Fibroblast of lung (primary cell): ENCODE data around the gene GPER1. TPM values are rescaled to one million over a fixed set of nuclear protein-coding genes. Genes with fewer than 3 reads are reported as not detected.

Experiments
- DNase-seq, 2 donors: peaks; one replicate each; pipeline versions ENCODE4 v3.0.0 to v3.0.0-alpha.2; 2010; ENCODE audit warnings: low read depth in 2 of 2
- H2AFZ ChIP-seq: 2 replicates; pipeline ENCODE4 v1.5.1; 2012; ENCODE audit warnings: low read length, control low read depth, inconsistent platforms
- H3K27ac ChIP-seq: 2 replicates; pipeline ENCODE4 v1.5.1; 2011; ENCODE audit warnings: low read length, control low read depth; ENCODE audit not compliant: insufficient read depth
- H3K27me3 ChIP-seq: 2 replicates; pipeline ENCODE4 v1.5.1; 2011; ENCODE audit warnings: mild to moderate bottlenecking, low read length; ENCODE audit not compliant: control insufficient read depth, insufficient read depth
- H3K36me3 ChIP-seq: 2 replicates; pipeline ENCODE4 v1.5.1; 2011; ENCODE audit warnings: low read length; ENCODE audit not compliant: control insufficient read depth, insufficient read depth
- H3K4me1 ChIP-seq: 2 replicates; pipeline ENCODE4 v1.5.1; 2011; ENCODE audit warnings: low read length; ENCODE audit not compliant: control insufficient read depth, insufficient read depth; ENCODE audit errors: extremely low read depth
- H3K4me2 ChIP-seq: 2 replicates; pipeline ENCODE4 v1.5.1; 2011; ENCODE audit warnings: low read length, control low read depth; ENCODE audit not compliant: insufficient read depth; ENCODE audit errors: extremely low read depth
- H3K4me3 ChIP-seq, 4 experiments: fragments of 200-600 bp in 1 of 4; sonication (generic) in 1 of 4; replicated peaks in 1 of 4; 2 replicates each; pipeline ENCODE4 v1.5.1; 2011 to 2016; ENCODE audit warnings: low read length in 4 of 4, low read depth in 3 of 4, mild to moderate bottlenecking in 3 of 4, control low read depth in 2 of 4, inconsistent platforms in 1 of 4, mixed read lengths in 1 of 4; ENCODE audit not compliant: insufficient read depth in 1 of 4; ENCODE audit errors: control extremely low read depth in 1 of 4
- H3K79me2 ChIP-seq: 2 replicates; pipeline ENCODE4 v1.5.1; 2012; ENCODE audit warnings: mild to moderate bottlenecking, low read length, inconsistent platforms; ENCODE audit not compliant: control insufficient read depth, insufficient read depth
- H3K9ac ChIP-seq: 2 replicates; pipeline ENCODE4 v1.5.1; 2011; ENCODE audit warnings: mild to moderate bottlenecking, low read length, control low read depth; ENCODE audit not compliant: insufficient read depth
- H3K9me3 ChIP-seq: 2 replicates; pipeline ENCODE4 v1.5.1; 2012; ENCODE audit warnings: low read depth, low read length; ENCODE audit not compliant: control insufficient read depth, insufficient read depth
- H4K20me1 ChIP-seq: 2 replicates; pipeline ENCODE4 v1.5.1; 2011; ENCODE audit warnings: low read length; ENCODE audit not compliant: control insufficient read depth, insufficient read depth; ENCODE audit errors: extremely low read depth
- CTCF ChIP-seq, 2 donors: IDR thresholded peaks in 1 of 2; conservative IDR thresholded peaks in 1 of 2; 1 replicate in 1 of 2; 2 replicates in 1 of 2; pipeline ENCODE4 v1.5.1; 2011 to 2012; ENCODE audit warnings: low read length in 2 of 2, control low read depth in 1 of 2, inconsistent platforms in 1 of 2, low read depth in 1 of 2, mild to moderate bottlenecking in 1 of 2
- EZH2 ChIP-seq: IDR thresholded peaks from 2 replicates; pipeline ENCODE4 v1.5.1; 2012; ENCODE audit warnings: low read length, control low read depth, mild to moderate bottlenecking; ENCODE audit errors: missing control alignments
- polyA plus RNA-seq, 2 donors: library from polyadenylated mRNA; depleted of rRNA in 1 of 2; stranded (reverse) in 1 of 2; unstranded in 1 of 2; fragments of >200 nt; gene quantifications; 2 replicates each; pipeline ENCODE4 v1.2.1, GENCODE V29; 2011 to 2012; ENCODE audit warnings: missing spikeins in 1 of 2
- total RNA-seq: library from RNA; depleted of rRNA; stranded (reverse); fragments of >200 nt; gene quantifications from 2 replicates; pipeline ENCODE4 v1.2.1, GENCODE V29; 2014

Gene GPER1
- total and polyA plus RNA-seq, 2 donors (not counting 1 experiment from before 2014, with no cell fraction given) = 2.0 to 2.3 TPM

DNA sequence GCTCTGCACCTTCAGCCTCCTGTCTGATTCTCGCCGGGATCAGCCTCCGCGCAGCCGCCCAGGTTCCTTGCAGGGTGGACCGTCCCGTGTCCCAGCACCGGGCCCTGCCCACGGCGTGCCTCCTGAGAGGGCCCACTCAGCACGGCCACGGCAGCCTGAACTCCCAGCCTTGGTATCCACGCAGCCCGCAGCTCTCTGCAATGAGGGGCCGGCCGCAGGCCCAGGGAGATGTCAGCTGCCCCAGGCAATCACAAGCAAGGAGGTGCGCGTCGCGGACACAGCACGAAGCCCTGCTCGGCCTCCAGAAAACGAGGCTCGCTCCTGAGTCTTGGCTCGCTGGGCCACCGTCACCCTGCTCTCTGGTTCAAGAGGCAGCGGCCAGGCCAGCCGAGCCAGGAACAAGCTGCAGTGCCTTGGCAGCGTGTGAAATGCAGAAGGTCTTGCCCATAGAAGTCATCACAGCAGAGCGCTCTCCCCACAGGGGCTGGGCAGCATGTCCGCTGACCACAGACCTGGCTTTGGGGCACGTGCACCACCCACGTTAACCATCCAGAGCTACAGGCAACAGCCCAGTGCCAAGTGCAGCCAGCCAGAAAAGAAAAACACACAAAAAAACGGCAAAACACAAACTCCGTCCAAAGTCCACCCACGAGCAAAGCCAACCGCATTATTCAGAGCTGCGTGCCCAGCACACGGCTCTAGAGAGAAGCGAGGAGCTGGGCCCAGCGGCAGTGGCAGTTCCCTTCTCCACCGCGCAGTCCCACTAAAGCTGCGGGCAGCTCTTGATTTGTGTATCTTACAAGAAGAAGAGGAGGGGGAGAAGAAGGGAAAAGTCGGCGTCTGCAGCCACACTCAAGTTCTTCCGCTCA is 13.9 kb downstream of the GPER1 start:
- no peaks in the 10 kb centered on the region for H3K4me1 ChIP-seq
- H3K4me3 ChIP-seq = no peak overlapping the region
- no peak overlapping the region for H3K9ac ChIP-seq
- H3K36me3 ChIP-seq = no peaks in the 10 kb centered on the region
- H2AFZ ChIP-seq = no peak overlapping the region
- H3K79me2 ChIP-seq = no peaks in the 10 kb centered on the region
- no peaks in the 10 kb centered on the region for H4K20me1 ChIP-seq
- no peaks in the 10 kb centered on the region for H3K9me3 ChIP-seq
- peak in 1 of 2 donors; percentile 73 for DNase-seq
- H3K27me3 ChIP-seq = no peaks in the 10 kb centered on the region
- no peak overlapping the region for H3K27ac ChIP-seq
- TF ChIP-seq CTCF (conservative IDR thresholded peaks at IDR 0.05 in 1 of 2, IDR thresholded peaks at IDR 0.05 in 1 of 2; ENCODE audit: low read depth in 1 of 2, low read length in 2 of 2) (no peak), EZH2 (no peak)
- no peak overlapping the region for H3K4me2 ChIP-seq

- no peak overlapping the region for H3K9ac ChIP-seq
- no peaks in the 10 kb centered on the region for H3K27me3 ChIP-seq
- no peaks in the 10 kb centered on the region for H3K4me1 ChIP-seq
- no peaks in the 10 kb centered on the region for H4K20me1 ChIP-seq
- H3K79me2 ChIP-seq = no peaks in the 10 kb centered on the region
- H2AFZ ChIP-seq = no peak overlapping the region
- no peak for DNase-seq
- no peaks in the 10 kb centered on the region for H3K36me3 ChIP-seq
- no peak overlapping the region for H3K4me2 ChIP-seq
- H3K4me3 ChIP-seq = no peak overlapping the region
- no peak overlapping the region for H3K27ac ChIP-seq
- H3K9me3 ChIP-seq = no peaks in the 10 kb centered on the region
- TF ChIP-seq EZH2 (no peak), CTCF (conservative IDR thresholded peaks at IDR 0.05 in 1 of 2, IDR thresholded peaks at IDR 0.05 in 1 of 2; ENCODE audit: low read depth in 1 of 2, low read length in 2 of 2) (no peak)
Observed at GRCh38 chr7:1103009-1103788, 15.3 kb downstream of the GPER1 start.

DNA sequence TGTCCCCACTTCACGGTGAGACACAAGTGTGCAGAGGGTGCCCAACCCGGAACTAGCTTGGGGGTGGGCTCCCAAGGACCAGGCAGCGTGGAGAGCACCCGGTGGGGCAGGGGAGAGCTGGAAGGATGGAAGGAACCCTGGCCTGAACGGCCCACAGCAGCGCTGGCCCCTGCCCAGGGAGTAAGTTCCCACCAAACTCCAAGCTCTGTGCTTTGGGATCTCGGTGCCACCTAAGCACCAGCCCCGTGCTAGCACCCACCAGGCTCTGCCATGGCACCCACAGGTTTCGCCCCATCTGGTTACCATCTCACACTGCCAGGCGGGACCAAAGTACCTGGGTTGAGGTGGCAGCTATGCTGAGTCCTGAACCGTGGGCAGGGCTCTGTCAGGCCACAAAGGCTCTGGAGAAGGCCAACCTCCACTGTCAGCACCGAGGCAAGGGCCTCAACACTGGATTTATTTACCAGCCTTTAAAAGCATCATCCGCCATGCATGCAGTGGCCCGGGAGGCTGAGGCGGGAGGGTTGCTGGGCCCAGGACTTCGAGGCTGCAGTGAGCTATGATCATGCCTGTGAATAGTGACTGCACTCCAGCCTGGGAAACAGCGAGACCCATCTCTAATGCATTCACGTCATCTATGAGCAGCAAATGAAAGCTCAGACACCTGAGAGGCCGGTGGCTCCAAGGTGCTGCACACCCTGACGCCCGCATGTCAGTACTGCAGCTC is 16.0 kb downstream of the GPER1 start:
- Histone ChIP-seq H4K20me1 (no peaks in the 10 kb centered on the region), H3K27me3 (no peaks in the 10 kb centered on the region), H3K4me3 (no peak overlapping the region), H3K4me1 (no peaks in the 10 kb centered on the region), H3K9ac (no peak overlapping the region), H3K79me2 (no peaks in the 10 kb centered on the region), H2AFZ (no peak overlapping the region), H3K27ac (no peak overlapping the region), H3K4me2 (no peak overlapping the region), H3K9me3 (no peaks in the 10 kb centered on the region), H3K36me3 (no peaks in the 10 kb centered on the region)
- no peak for DNase-seq
- TF ChIP-seq CTCF (conservative IDR thresholded peaks at IDR 0.05 in 1 of 2, IDR thresholded peaks at IDR 0.05 in 1 of 2; ENCODE audit: low read depth in 1 of 2, low read length in 2 of 2) = no peak
- no peak for TF ChIP-seq EZH2
